VCaP (cell line): ENCODE data around the gene CIB2.

ENCODE experiments used
- H3K27ac ChIP-seq: fragments of 450-650 bp; 2 replicates; pipeline ENCODE4 v1.5.1; 2017
- CTCF ChIP-seq: fragments of 450-650 bp; conservative IDR thresholded peaks from 2 replicates; pipeline ENCODE4 v1.5.1; 2017; ENCODE audit warnings: mild to moderate bottlenecking, moderate library complexity

Gene CIB2

GRCh38 chr15:78157203-78157602 is 26.0 kb upstream of the CIB2 start:
- no peak for TF ChIP-seq CTCF
- no peak overlapping the region for H3K27ac ChIP-seq

- H3K27ac ChIP-seq = no peak overlapping the region
- no peak for TF ChIP-seq CTCF
Observed at GRCh38 chr15:78156653-78157052, 25.4 kb upstream of the CIB2 start.

- no peak for TF ChIP-seq CTCF
- H3K27ac ChIP-seq = no peak overlapping the region
Observed at GRCh38 chr15:78155355-78155939, 24.2 kb upstream of the CIB2 start.

- no peak overlapping the region for H3K27ac ChIP-seq
Observed at GRCh38 chr15:78154955-78155354, 23.7 kb upstream of the CIB2 start.

GRCh38 chr15:78151075-78151474 is 19.8 kb upstream of the CIB2 start:
- peak overlapping the region; percentile 90 for H3K27ac ChIP-seq

More at GRCh38 chr15:78154955-78155354, 23.7 kb upstream of the CIB2 start:
- TF ChIP-seq CTCF = no peak

- no peak for TF ChIP-seq CTCF
- peak overlapping the region; percentile 90 for H3K27ac ChIP-seq
Observed at GRCh38 chr15:78149805-78150751, 18.8 kb upstream of the CIB2 start.

GRCh38 chr15:78149068-78149804 is 18.0 kb upstream of the CIB2 start, which contains the start of gene IDH3A:
TSS of gene IDH3A (plus strand) at chr15:78149362. CDS start at chr15:78149404, 42 bp downstream.
- H3K27ac ChIP-seq = peak within 1 kb of the TSS; percentile 90
- no peak for TF ChIP-seq CTCF
